ENCODE measurements around the gene HK1. TPM values are rescaled to one million over a fixed set of nuclear protein-coding genes. Genes with fewer than 3 reads are reported as not detected.
A peak's percentile ranks its signal among the peaks of the same experiment; 100 is the strongest.

The HK1 gene
- total RNA-seq, 1 donor: 50.6 TPM

GRCh38 chr10:69343905-69344304 lies 65.6 kb downstream of the HK1 start:
- DNase-seq (ENCODE audit: low read depth in 2 of 3, low spot score in 2 of 3): no peak

- DNase-seq (ENCODE audit: low read depth in 2 of 3, low spot score in 2 of 3): no peak
These were observed 66.4 kb downstream of the HK1 start for GRCh38 chr10:69344591-69345252.

- no peak for DNase-seq (ENCODE audit: low read depth in 2 of 3, low spot score in 2 of 3)
These were observed 67.1 kb downstream of the HK1 start for GRCh38 chr10:69345402-69345801.

- DNase-seq (ENCODE audit: low read depth in 2 of 3, low spot score in 2 of 3): no peak
These were observed 67.7 kb downstream of the HK1 start for GRCh38 chr10:69345890-69346474.

DNA sequence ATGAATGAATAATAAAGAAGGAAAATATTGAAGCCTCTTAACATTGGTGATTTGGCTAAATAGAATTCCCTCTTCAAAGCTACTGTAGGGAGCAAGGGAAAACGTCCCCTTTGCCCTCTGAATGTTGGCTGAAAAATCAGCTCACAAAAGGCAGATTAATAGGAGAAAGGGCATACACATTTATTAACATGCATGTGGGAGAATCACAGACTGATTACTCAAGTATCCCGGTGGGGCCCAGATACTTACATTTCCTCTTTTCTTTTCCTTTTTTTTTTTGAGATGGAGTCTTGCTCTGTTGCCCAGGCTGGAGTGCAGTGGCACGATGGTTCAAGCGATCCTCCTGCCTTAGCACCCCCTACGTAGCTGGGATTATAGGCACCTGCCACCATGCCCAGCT lies 68.5 kb downstream of the HK1 start:
- DNase-seq (ENCODE audit: low read depth in 2 of 3, low spot score in 2 of 3): no peak

DNA sequence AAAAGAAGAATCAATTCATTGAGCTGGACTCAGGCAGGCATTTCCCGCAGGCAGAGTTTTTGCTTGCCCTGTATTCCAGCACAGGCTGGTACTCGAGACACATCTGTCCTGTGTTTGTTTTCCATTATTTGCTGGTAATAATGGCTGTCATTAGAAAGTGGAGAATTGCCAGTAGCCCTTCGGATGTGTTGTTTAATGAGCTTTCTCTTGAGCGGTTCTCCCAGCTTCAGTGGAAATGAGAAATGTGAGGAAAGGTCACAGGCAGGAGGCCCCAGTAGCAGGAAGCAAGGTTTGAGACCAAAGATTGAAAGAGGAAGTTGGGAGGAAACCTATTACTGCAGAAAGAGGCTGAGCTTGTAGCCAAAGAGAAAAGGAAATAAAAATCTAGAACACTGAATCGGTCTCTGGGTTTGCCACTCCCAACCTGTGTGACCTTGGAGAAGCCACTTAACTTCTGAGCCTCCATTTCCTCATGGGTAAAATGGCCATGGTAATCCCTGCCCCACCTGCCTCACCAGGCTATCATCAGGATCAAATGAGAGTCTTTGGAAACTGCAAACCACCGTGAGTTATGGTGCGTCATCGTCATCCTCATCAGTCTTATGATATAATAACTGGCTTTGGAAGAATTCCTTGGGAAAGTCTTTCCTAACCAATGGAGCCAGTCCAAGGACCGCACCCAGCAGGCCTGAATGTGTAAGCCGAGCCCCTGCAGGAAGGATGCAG lies 70.7 kb downstream of the HK1 start:
- peak in 1 of 3 donors; percentile 26 for DNase-seq (ENCODE audit: low read depth in 2 of 3, low spot score in 2 of 3)

- DNase-seq (ENCODE audit: low read depth in 2 of 3, low spot score in 2 of 3): no peak
These were observed 71.2 kb downstream of the HK1 start for GRCh38 chr10:69349542-69349888.

- DNase-seq (ENCODE audit: low read depth in 2 of 3, low spot score in 2 of 3): no peak
These were observed 73.3 kb downstream of the HK1 start for GRCh38 chr10:69351589-69351988.

DNA sequence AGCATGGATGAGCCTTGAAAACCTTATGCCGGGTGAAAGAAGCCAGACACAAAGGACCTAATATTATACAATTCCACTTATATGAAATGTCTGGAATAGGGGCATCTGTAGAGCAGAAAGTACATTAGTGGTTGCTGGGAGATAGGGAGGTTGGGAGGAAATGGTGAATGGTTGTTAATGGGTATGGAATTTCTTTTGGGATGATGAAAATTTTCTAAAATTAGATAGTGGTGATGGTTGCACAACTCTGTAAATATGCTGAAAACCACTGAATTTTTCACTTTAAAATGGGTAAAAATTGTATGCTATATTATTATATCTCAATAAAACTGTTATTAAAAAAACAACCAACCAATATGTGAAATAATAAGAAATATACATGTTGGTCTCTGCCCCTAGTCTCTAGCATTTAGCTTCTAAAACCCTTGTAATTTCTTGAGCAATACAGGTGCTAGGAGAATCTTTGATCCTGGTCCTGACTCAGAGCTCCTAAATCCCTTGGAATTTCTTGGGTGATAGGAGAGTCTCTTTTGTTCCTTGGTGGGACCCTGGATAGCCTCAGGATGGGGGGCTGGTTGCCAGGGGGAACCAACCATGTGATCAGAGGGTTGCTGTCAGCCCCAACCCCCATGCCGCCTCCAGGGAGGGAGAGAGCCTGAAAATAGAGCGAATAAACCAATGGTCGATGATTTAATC lies 74.4 kb downstream of the HK1 start:
- DNase-seq (ENCODE audit: low read depth in 2 of 3, low spot score in 2 of 3): no peak

GRCh38 chr10:69353977-69354635 lies 75.8 kb downstream of the HK1 start:
- DNase-seq (ENCODE audit: low read depth in 2 of 3, low spot score in 2 of 3): no peak

GRCh38 chr10:69356187-69356586 lies 77.9 kb downstream of the HK1 start:
- no peak for DNase-seq (ENCODE audit: low read depth in 2 of 3, low spot score in 2 of 3)

DNA sequence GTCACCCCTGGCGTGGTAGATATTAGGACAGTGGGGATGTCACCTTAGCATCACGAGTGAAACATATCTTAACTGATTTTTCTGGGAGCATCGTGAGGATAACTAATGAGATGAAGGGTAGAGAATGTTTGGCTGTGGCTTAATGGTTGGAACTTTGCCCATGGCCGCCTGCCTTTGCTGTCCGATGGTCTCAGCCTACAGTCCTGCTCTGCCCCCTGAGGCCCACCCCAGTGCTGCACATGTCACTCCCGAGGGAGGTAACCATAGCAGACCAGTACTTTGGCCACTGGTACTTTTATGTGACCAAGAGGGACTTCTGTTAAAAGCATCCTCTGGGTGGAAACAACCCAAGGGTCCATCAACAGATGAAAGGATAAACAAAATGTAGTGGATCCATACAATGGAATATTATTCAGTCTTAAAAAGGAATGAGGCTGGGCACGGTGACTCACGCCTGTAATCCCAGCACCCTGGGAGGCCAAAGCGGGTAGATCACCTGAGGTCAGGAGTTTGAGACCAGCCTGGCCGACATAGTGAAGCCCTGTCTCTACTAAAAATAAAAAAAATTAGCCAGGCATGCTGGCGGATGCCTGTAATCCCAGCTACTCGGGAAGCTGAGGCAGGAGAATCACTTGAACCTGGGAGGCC lies 80.0 kb downstream of the HK1 start:
- no peak for DNase-seq (ENCODE audit: low read depth in 2 of 3, low spot score in 2 of 3)

GRCh38 chr10:69359148-69359547 lies 80.9 kb downstream of the HK1 start:
- no peak for DNase-seq (ENCODE audit: low read depth in 2 of 3, low spot score in 2 of 3)

GRCh38 chr10:69359594-69359993 lies 81.3 kb downstream of the HK1 start:
- peak in 1 of 3 donors; percentile 27 for DNase-seq (ENCODE audit: low read depth in 2 of 3, low spot score in 2 of 3)

GRCh38 chr10:69360485-69361302 lies 82.4 kb downstream of the HK1 start:
- no peak for DNase-seq (ENCODE audit: low read depth in 2 of 3, low spot score in 2 of 3)

DNA sequence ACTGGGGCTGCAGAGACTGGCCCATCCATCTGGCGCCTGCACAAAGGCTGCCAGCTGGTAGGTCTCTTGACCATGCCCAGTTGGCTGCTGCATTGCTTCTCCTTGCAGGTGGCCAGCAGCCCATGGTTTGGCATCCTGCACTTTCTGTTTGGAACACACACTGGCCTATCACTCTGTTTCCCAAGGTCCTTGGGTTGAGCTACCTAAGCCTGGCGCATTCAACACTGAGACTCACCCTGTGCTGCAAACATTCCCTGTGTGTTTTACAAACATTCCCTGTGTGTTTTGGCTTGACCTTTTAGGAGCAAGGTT lies 83.0 kb downstream of the HK1 start:
- no peak for DNase-seq (ENCODE audit: low read depth in 2 of 3, low spot score in 2 of 3)

- no peak for DNase-seq (ENCODE audit: low read depth in 2 of 3, low spot score in 2 of 3)
These were observed 84.2 kb downstream of the HK1 start for GRCh38 chr10:69362471-69362954.

DNA sequence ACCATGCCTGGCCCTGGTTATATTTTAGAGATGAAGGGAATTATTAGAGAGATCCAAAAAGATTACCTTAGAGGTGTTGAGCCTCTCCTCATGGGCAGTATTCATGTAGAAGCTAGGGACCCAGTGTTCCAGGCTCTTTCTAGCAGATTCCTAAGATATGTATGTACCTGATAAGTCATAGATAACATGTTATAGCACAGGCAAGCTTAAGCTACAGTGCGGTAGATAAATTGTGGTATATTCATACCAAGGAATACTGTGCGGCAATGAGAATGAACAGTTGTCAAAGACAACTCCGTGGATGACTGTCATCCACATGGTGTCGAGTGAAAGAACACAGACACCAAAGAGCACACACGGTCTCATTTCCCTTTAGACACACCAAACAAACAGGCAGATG lies 85.4 kb downstream of the HK1 start:
- no peak for DNase-seq (ENCODE audit: low read depth in 2 of 3, low spot score in 2 of 3)

DNA sequence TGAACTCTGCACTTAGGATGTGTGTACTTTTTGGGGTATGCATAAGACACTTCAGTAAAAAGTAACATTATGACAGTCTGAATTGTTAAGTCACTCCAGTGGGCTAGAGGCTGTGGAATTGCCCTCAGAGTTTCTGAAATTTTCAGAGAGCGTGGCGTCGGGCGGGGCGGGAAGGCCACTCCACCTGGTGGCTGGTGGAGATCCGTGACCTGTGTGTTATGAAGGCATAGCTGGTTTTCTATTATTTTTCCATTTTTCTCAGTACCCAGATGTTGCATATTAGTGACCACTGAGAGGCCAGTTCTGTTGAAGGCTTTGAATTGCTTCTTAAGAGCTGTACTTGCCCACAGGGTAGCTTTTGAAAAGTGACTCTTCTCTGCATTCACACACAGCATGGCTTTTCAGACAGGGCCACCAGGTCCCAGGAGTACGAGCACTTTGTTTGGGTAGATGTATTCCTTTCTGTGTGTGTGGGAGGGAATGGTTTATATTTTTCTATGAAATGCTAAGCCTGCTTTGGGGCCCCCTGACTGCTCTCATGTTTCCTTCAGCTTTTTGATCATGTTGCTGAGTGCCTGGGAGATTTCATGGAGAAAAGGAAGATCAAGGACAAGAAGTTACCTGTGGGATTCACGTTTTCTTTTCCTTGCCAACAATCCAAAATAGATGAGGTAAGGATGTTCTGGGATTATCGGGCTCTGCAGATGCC lies 86.1 kb downstream of the HK1 start:
- DNase-seq (ENCODE audit: low read depth in 2 of 3, low spot score in 2 of 3): no peak

Measured in hematopoietic multipotent progenitor cell (in vitro differentiated cells).